Choroid plexus epithelial cell (primary cell): ENCODE data around the gene CMSS1.

Experiments used
- DNase-seq: peaks from one replicate; pipeline ENCODE4 v3.0.0-alpha.2; 2010; ENCODE audit warnings: low read depth
- H3K4me3 ChIP-seq: 2 replicates; pipeline ENCODE4 v1.5.1; 2011; ENCODE audit warnings: low read depth, mild to moderate bottlenecking, control low read depth, low read length, moderate library complexity
- CTCF ChIP-seq: conservative IDR thresholded peaks from 2 replicates; pipeline ENCODE4 v1.5.1; 2011; ENCODE audit warnings: low read depth, mild to moderate bottlenecking, control low read depth, inconsistent platforms, low read length, moderate library complexity

The CMSS1 gene

GRCh38 chr3:100010087-100010417 is 192.4 kb downstream of the CMSS1 start:
- H3K4me3 ChIP-seq, result no peak overlapping the region
- TF ChIP-seq CTCF, result no peak
- DNase-seq, result no peak

GRCh38 chr3:100018806-100019205 is 201.1 kb downstream of the CMSS1 start:
- no peak for TF ChIP-seq CTCF
- no peak for DNase-seq
- no peak overlapping the region for H3K4me3 ChIP-seq

GRCh38 chr3:100019719-100020118 is 202.1 kb downstream of the CMSS1 start:
- DNase-seq, result no peak
- no peak overlapping the region for H3K4me3 ChIP-seq
- no peak for TF ChIP-seq CTCF

- H3K4me3 ChIP-seq, result no peak overlapping the region
- DNase-seq, result no peak
- no peak for TF ChIP-seq CTCF
Observed at GRCh38 chr3:100020876-100021644, 203.4 kb downstream of the CMSS1 start.

- TF ChIP-seq CTCF, result no peak
- DNase-seq, result no peak
- H3K4me3 ChIP-seq, result no peak overlapping the region
Observed at GRCh38 chr3:100022506-100022905, 204.8 kb downstream of the CMSS1 start.

GRCh38 chr3:100023150-100023549 is 205.5 kb downstream of the CMSS1 start:
- no peak overlapping the region for H3K4me3 ChIP-seq
- no peak for DNase-seq
- no peak for TF ChIP-seq CTCF

GRCh38 chr3:100023595-100023994 is 205.9 kb downstream of the CMSS1 start:
- no peak for DNase-seq
- TF ChIP-seq CTCF, result no peak
- H3K4me3 ChIP-seq, result no peak overlapping the region
